IMR-90 (cell line): ENCODE results near the gene IRAG1.

Source experiments
- BHLHE40 ChIP-seq: fragments of 150-350 bp; IDR thresholded peaks from 2 replicates; pipeline ENCODE4 v1.6.1; 2016; ENCODE audit warnings: mild to moderate bottlenecking, low read depth, low read length
- FOS ChIP-seq: fragments of 150-350 bp; IDR thresholded peaks from 2 replicates; pipeline ENCODE4 v1.6.1; 2016; ENCODE audit warnings: low read depth, low read length
- MXI1 ChIP-seq: IDR thresholded peaks from 2 replicates; pipeline ENCODE4 v1.6.1; 2012; ENCODE audit warnings: low read depth, mild to moderate bottlenecking, low read length, moderate library complexity, borderline replicate concordance
- POLR2A ChIP-seq: IDR thresholded peaks from 2 replicates; pipeline ENCODE4 v1.6.1; 2012; ENCODE audit warnings: mild to moderate bottlenecking, low read depth, low read length
- RAD21 ChIP-seq: IDR thresholded peaks from 2 replicates; pipeline ENCODE4 v1.6.1; 2012; ENCODE audit warnings: low read length, improper control_type of control experiment
- RCOR1 ChIP-seq: IDR thresholded peaks from 2 replicates; pipeline ENCODE4 v1.6.1; 2012; ENCODE audit warnings: mild to moderate bottlenecking, low read length, improper control_type of control experiment; ENCODE audit not compliant: insufficient replicate concordance
- RFX5 ChIP-seq: IDR thresholded peaks from 2 replicates; pipeline ENCODE4 v1.8.0; 2012; ENCODE audit warnings: low read depth, mild to moderate bottlenecking, low read length, moderate library complexity
- TF ChIP-seq, protein P1 (sequence below): conservative IDR thresholded peaks from 2 replicates; pipeline ENCODE4 v1.5.1; 2012; ENCODE audit warnings: mild to moderate bottlenecking, low read depth, low read length, improper control_type of control experiment
- TF ChIP-seq, protein P2 (sequence below): fragments of 150-350 bp; IDR thresholded peaks from 2 replicates; pipeline ENCODE4 v1.6.1; 2017; ENCODE audit warnings: mild to moderate bottlenecking, antibody characterized with exemption, low read length, low read depth

DNA sequence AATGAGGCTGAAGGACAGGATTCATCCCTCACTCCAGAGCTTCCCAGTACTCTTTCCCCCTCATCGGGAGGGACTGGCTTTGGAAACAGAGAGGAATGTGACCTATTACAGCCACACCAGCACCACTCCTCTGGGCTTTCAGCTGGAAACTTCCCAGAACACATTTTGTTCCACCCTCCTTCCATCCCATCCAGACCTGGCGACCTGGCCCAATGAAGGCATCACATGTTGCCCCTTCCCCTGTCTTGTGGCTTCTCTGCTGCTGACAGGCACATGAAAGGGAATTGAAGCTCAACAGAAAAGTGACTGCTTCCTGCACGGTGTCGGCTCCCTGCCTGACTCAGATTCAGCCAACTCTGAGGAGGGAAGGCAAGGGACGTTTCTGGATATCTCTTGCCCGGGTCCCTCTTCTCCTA, 19.1 kb downstream of the IRAG1 start:
- TF ChIP-seq, protein P1, sequence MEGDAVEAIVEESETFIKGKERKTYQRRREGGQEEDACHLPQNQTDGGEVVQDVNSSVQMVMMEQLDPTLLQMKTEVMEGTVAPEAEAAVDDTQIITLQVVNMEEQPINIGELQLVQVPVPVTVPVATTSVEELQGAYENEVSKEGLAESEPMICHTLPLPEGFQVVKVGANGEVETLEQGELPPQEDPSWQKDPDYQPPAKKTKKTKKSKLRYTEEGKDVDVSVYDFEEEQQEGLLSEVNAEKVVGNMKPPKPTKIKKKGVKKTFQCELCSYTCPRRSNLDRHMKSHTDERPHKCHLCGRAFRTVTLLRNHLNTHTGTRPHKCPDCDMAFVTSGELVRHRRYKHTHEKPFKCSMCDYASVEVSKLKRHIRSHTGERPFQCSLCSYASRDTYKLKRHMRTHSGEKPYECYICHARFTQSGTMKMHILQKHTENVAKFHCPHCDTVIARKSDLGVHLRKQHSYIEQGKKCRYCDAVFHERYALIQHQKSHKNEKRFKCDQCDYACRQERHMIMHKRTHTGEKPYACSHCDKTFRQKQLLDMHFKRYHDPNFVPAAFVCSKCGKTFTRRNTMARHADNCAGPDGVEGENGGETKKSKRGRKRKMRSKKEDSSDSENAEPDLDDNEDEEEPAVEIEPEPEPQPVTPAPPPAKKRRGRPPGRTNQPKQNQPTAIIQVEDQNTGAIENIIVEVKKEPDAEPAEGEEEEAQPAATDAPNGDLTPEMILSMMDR, result no peak
- TF ChIP-seq POLR2A (no peak), RCOR1 (no peak), RFX5 (no peak), RAD21 (no peak), FOS (no peak), MXI1 (no peak), BHLHE40 (no peak)
- TF ChIP-seq, protein P2, sequence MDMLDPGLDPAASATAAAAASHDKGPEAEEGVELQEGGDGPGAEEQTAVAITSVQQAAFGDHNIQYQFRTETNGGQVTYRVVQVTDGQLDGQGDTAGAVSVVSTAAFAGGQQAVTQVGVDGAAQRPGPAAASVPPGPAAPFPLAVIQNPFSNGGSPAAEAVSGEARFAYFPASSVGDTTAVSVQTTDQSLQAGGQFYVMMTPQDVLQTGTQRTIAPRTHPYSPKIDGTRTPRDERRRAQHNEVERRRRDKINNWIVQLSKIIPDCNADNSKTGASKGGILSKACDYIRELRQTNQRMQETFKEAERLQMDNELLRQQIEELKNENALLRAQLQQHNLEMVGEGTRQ, result no peak
